Ovary (tissue), 9 donors: ENCODE results near the gene TTC14. TPM values are rescaled to one million over a fixed set of nuclear protein-coding genes. Genes with fewer than 3 reads are reported as not detected.
A peak's percentile ranks its signal among the peaks of the same experiment; 100 is the strongest.
"Not testable (repeated sequence)": the region's sequence is repeated elsewhere in the genome, so short reads cannot be mapped to it uniquely, and the experiment has no call there.

ENCODE experiments used
- DNase-seq, 5 donors: peaks; one replicate each; pipeline ENCODE4 v3.0.0-alpha.2; 2019 to 2020
- H3K27ac ChIP-seq, 2 donors: fragments of 200-600 bp; one replicate each; pipeline versions ENCODE4 v1.5.1 to v1.8.0; 2019 to 2022
- H3K27me3 ChIP-seq: fragments of 200-600 bp; one replicate; pipeline ENCODE4 v1.8.0; 2022
- H3K36me3 ChIP-seq: fragments of 200-600 bp; sonication (generic); one replicate; pipeline ENCODE4 v1.5.1; 2019
- H3K4me1 ChIP-seq: one replicate; pipeline ENCODE4 v1.8.1; 2013; ENCODE audit warnings: mild to moderate bottlenecking, moderate library complexity; ENCODE audit not compliant: insufficient read depth
- H3K4me3 ChIP-seq: fragments of 200-600 bp; sonication (generic); one replicate; pipeline ENCODE4 v1.5.1; 2017
- H3K9me3 ChIP-seq, 2 donors: fragments of 200-600 bp in 1 of 2; sonication (generic) in 1 of 2; one replicate each; pipeline versions ENCODE4 v1.5.1 to v1.8.1; 2013 to 2019; ENCODE audit warnings: mild to moderate bottlenecking in 1 of 2, moderate library complexity in 1 of 2
- EP300 ChIP-seq: sonication (generic); formaldehyde crosslinking; IDR thresholded peaks from one replicate; pipeline ENCODE4 v1.6.1; 2017; ENCODE audit warnings: antibody characterized with exemption
- POLR2A ChIP-seq: fragments of 450-650 bp; IDR thresholded peaks from one replicate; pipeline ENCODE4 v1.6.1; 2017; ENCODE audit warnings: antibody characterized with exemption, mild to moderate bottlenecking, moderate library complexity
- WGBS, 3 donors: extraction: QIAGEN DNeasy Blood & Tissue Kit in 1 of 3; methylation state at CpG; one replicate each; pipeline versions ENCODE4 v1.1.5 to v1.1.7; 2013 to 2017; 5-methylcytosine and 5-hydroxymethylcytosine counted together
- intact Hi-C, 4 donors: fragments of 100-400 bp; cut with DNase I; formaldehyde crosslinking; loops; one replicate each; pipeline versions ENCODE4 v1.11.0 to v1.15.1; 2022 to 2023
- polyA plus RNA-seq, 2 donors: library from polyadenylated mRNA; stranded (reverse); fragments of 200-250 nt in 1 of 2; fragments of 350-450 nt in 1 of 2; fragmentation: Illumina TruSeq in 1 of 2; extraction: RNeasy Lipid Tissue Mini Kit (QIAGEN cat#74804) in 1 of 2; gene quantifications; one replicate each; pipeline ENCODE4 v1.2.3, GENCODE V29; 2013 to 2014
- total RNA-seq, 7 donors: library from RNA; depleted of rRNA in 2 of 7; stranded (reverse); fragments of >200 nt in 2 of 7; fragmentation: NEBNext Ultra II Directional in 3 of 7; extraction: Animal tissue kit (Norgen Biotek cat#: 25700) in 3 of 7; gene quantifications; one replicate each; pipeline versions ENCODE4 v1.1.0 to v1.2.4, GENCODE V29; 2016 to 2023
- TF ChIP-seq, protein P1 (sequence below), 3 donors: fragments of 450-650 bp in 2 of 3; fragments of 200-600 bp in 1 of 3; IDR thresholded peaks; one replicate each; pipeline versions ENCODE4 v1.5.1 to v1.8.0; 2016 to 2022; ENCODE audit warnings: antibody characterized with exemption in 3 of 3, mild to moderate bottlenecking in 1 of 3
- donor health status: DM: no; HTN: no; CAD: no; lungs with moderate emphysema.
- donor health status: DM: no; HTN: no; CAD: no.
- donor health status: Bipolar disorder and iron deficiency.
- donor health status: DM: yes; HTN: yes; CAD: no.
- donor health status: DM: no; HTN: no; CAD: no.
- donor health status: DM: yes; HTN: yes; CAD: no.

The TTC14 gene
- total and polyA plus RNA-seq, 9 donors, result 22.8 to 62.1 (median 47.6) TPM

DNA sequence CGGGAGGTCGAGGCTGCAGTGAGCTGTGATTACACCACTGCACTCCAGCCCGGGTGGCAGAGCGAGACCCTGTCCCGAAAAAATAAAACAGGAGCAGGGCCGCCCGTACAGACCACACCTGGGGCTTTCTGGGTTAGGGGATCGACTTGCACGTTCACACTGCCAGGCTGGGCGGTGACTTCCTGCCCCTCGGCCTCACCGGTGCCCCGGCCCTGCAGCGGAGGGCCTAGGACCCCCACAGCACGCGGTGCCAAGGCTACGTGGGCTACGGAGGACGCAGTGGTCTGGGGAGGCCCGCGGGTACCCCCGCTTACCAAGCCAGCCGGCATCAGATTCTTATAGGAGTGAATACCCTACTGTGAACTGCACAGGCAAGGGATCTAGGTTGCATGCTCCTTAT lies 11.6 kb upstream of the TTC14 start:
- no peak for TF ChIP-seq POLR2A
- TF ChIP-seq, protein P1, sequence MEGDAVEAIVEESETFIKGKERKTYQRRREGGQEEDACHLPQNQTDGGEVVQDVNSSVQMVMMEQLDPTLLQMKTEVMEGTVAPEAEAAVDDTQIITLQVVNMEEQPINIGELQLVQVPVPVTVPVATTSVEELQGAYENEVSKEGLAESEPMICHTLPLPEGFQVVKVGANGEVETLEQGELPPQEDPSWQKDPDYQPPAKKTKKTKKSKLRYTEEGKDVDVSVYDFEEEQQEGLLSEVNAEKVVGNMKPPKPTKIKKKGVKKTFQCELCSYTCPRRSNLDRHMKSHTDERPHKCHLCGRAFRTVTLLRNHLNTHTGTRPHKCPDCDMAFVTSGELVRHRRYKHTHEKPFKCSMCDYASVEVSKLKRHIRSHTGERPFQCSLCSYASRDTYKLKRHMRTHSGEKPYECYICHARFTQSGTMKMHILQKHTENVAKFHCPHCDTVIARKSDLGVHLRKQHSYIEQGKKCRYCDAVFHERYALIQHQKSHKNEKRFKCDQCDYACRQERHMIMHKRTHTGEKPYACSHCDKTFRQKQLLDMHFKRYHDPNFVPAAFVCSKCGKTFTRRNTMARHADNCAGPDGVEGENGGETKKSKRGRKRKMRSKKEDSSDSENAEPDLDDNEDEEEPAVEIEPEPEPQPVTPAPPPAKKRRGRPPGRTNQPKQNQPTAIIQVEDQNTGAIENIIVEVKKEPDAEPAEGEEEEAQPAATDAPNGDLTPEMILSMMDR (IDR thresholded peaks at IDR 0.05), result no peak
- no peak for TF ChIP-seq EP300
- WGBS, 3 donors, result 91 to 95% (median 92%) methylated on average over 23 of the region's 23 CpGs
- no peak for DNase-seq
- Histone ChIP-seq H3K4me3 (no peak overlapping the region), H3K36me3 (no peaks in the 10 kb centered on the region), H3K4me1 (no peaks in the 10 kb centered on the region), H3K27me3 (no peaks in the 10 kb centered on the region), H3K27ac (no peak overlapping the region), H3K9me3 (no peaks in the 10 kb centered on the region)
- intact Hi-C loops, result loop anchor here in 2 of 4 donors (10.0 kb wide), 3 partner anchors 666 to 786 kb away; no protein-coding TSS in a partner anchor

DNA sequence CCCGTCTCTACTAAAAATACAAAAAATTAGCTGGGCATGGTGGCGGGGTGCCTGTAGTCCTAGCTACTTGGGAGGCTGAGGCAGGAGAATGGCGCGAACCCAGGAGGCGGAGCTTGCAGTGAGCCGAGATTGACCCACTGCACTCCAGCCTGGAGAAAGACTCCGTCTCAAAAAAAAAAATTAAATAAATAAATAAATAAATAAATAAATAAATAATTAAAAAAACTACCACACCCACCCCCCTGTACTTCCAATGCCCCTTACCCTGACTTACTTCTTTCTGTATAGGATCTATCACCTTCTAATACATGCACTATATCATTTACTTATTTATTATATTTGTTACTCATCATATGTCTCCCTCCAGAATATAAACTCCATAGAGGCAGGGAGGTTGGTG lies 8.3 kb upstream of the TTC14 start:
- intact Hi-C loops, result loop anchor here in 2 of 4 donors (10.0 kb wide), 3 partner anchors 669 to 789 kb away; no protein-coding TSS in a partner anchor
- H3K27ac ChIP-seq, result not testable (repeated sequence)
- 93 to 97% (median 96%) methylated on average over 7 of the region's 7 CpGs for WGBS, 3 donors

DNA sequence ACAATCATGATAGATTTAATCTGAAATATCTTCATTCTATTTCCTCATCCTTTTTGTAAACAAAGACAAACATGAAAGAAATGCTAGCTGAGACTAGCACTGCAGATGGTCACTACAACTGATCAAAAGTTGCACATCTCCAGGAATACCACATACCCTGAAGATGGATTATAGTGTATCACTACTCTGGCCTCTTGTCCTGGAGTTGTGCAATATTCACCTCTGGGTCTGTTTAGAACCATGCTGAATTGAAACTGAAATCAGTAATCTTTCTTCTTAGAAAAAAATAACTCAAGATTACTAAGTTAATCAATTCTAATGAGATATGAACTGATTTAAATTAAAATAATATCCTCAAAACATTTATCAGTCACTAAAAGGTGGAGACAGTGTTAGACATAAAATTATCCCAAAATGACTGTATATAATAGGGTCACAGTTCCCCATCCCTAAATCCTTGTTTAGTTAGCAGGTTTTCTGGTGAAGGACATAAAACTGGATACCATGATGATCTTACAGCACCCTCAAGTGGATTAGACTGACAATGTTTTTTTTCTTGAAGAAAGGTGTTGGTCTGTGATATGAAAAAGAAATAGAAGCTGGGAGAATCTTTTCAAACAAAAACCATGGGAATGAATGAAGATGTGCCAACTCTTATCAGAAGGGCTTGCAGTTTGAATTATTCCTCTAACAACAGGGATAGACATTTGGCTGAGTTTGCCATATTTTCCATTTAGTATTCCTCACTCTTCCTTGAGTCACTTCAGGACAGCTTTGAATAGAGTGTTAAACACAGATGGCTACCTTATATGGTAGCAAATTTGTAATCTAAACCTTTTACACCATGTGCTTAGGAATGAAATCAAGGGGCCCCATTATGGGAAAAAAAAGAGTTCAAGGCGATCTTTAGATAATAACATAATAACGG lies 7.1 kb upstream of the TTC14 start:
- Histone ChIP-seq H3K4me3 (no peak overlapping the region), H3K36me3 (no peaks in the 10 kb centered on the region), H3K4me1 (no peaks in the 10 kb centered on the region), H3K9me3 (no peaks in the 10 kb centered on the region), H3K27ac (no peak overlapping the region), H3K27me3 (no peaks in the 10 kb centered on the region)
- 18 to 48% (median 29%) methylated on average over 2 of the region's 2 CpGs for WGBS, 3 donors
- no peak for TF ChIP-seq POLR2A
- no peak for TF ChIP-seq EP300
- TF ChIP-seq, protein P1 (IDR thresholded peaks at IDR 0.05), result peak; percentile 38 to 72 (median 47)
- intact Hi-C loops, result loop anchor here in 3 of 4 donors (5.0 to 10.0 kb wide), 5 partner anchors 668 to 790 kb away; no protein-coding TSS in a partner anchor
- DNase-seq, result no peak

More for the DNA sequence above, 8.3 kb upstream of the TTC14 start:
- DNase-seq, H3K4me1 ChIP-seq, H3K36me3 ChIP-seq, H3K4me3 ChIP-seq, H3K27me3 ChIP-seq, H3K9me3 ChIP-seq: not testable (repeated sequence)

DNA sequence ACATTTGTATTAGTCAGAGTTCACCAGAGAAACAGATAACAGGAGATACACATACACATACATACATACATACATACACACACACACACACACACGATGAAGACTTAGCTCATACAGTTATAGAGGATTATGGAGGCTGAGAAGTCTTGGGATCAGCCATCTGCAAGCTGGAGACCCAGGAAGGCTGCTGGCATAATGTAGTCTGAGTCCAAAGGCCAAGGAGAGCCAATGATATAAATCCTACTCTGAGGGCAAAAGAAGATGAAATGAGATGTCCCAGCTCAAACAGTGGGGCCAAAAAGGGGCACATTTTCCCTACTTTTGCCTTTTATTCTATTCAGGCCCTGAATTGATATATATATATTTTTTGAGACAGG lies 6.4 kb upstream of the TTC14 start:
- WGBS, 3 donors, result 22 to 47% (median 29%) methylated on average over 1 of the region's 1 CpG
- Histone ChIP-seq H3K9me3 (no peaks in the 10 kb centered on the region), H3K36me3 (no peaks in the 10 kb centered on the region), H3K27ac (no peak overlapping the region), H3K4me1 (no peaks in the 10 kb centered on the region), H3K27me3 (no peaks in the 10 kb centered on the region), H3K4me3 (no peak overlapping the region)
- DNase-seq, result no peak
- intact Hi-C loops, result loop anchor here in 3 of 4 donors (5.0 to 10.0 kb wide), 5 partner anchors 668 to 791 kb away; no protein-coding TSS in a partner anchor
- TF ChIP-seq, protein P1 (IDR thresholded peaks at IDR 0.05), result no peak
- TF ChIP-seq EP300 (no peak), POLR2A (no peak)

DNA sequence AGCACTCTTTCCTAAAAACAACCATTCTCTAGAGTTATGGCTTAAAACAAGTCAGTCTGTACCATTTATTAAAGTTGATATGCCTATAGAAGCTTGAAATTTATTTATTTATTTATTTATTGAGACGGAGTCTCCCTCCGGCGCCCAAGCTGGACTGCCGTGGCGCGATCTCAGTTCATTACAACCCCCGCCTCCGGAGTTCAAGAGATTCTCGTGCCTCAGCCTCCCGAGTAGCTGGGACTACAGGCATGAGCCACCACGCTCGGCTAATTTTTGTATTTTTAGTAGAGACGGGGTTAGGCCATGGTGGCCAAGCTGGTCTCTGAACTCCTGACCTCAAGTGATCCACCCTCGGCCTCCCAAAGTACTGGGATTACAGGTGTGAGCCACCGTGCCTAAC lies 1.5 kb upstream of the TTC14 start:
- H3K4me1 ChIP-seq, result peaks cover 2% of the 10 kb centered on the region
- intact Hi-C loops, result no loop called here
- H3K36me3 ChIP-seq, result no peaks in the 10 kb centered on the region
- WGBS, 3 donors, result 94 to 96% (median 95%) methylated on average over 15 of the region's 15 CpGs
- H3K27me3 ChIP-seq, result no peaks in the 10 kb centered on the region
- TF ChIP-seq EP300, result no peak
- no peak for TF ChIP-seq POLR2A
- TF ChIP-seq, protein P1 (IDR thresholded peaks at IDR 0.05), result no peak
- H3K27ac ChIP-seq, result no peak overlapping the region
- no peak overlapping the region for H3K4me3 ChIP-seq
- H3K9me3 ChIP-seq, result no peaks in the 10 kb centered on the region
- no peak for DNase-seq
